ENCODE results near the gene AOPEP. TPM values are rescaled to one million over a fixed set of nuclear protein-coding genes. Genes with fewer than 3 reads are reported as not detected.

Gene AOPEP
- total RNA-seq, 2 experiments from 2014 or later = 8.9 to 9.5 TPM

GRCh38 chr9:94859226-94859625 lies 132.7 kb downstream of the AOPEP start:
- POLR2A ChIA-PET = no interaction called here
- CTCF ChIA-PET = no interaction called here
- H3K36me3 Mint-ChIP-seq (ENCODE audit: low read depth) = peaks cover 7% of the 10 kb centered on the region
- peaks cover 1% of the 10 kb centered on the region for H3K9me3 Mint-ChIP-seq (ENCODE audit: low read depth)
- H3K4me1 Mint-ChIP-seq = peaks cover 37% of the 10 kb centered on the region
- H3K27ac Mint-ChIP-seq = no peak overlapping the region
- DNase-seq = no peak
- no peak overlapping the region for H3K4me3 Mint-ChIP-seq
- ATAC-seq = no peak
- H3K27me3 Mint-ChIP-seq = peaks cover 3% of the 10 kb centered on the region
- intact Hi-C loops (cut with DNase I, micrococcal nuclease) = no loop called here

- intact Hi-C loops (cut with DNase I, micrococcal nuclease) = loop anchor here in 1 of 2 experiments (5.0 to 10.0 kb wide), 2 partner anchors 92 to 145 kb away; no protein-coding TSS in a partner anchor
- H3K36me3 Mint-ChIP-seq (ENCODE audit: low read depth) = peaks cover 7% of the 10 kb centered on the region
- peaks cover 1% of the 10 kb centered on the region for H3K9me3 Mint-ChIP-seq (ENCODE audit: low read depth)
- CTCF ChIA-PET = no interaction called here
- peak overlapping the region; percentile 62 for H3K27ac Mint-ChIP-seq
- POLR2A ChIA-PET = no interaction called here
- ATAC-seq (no peak), DNase-seq (no peak)
- H3K4me3 Mint-ChIP-seq = no peak overlapping the region
- peaks cover 3% of the 10 kb centered on the region for H3K27me3 Mint-ChIP-seq
- H3K4me1 Mint-ChIP-seq = peaks cover 37% of the 10 kb centered on the region
Measured at GRCh38 chr9:94859891-94860290, 133.4 kb downstream of the AOPEP start.

DNA sequence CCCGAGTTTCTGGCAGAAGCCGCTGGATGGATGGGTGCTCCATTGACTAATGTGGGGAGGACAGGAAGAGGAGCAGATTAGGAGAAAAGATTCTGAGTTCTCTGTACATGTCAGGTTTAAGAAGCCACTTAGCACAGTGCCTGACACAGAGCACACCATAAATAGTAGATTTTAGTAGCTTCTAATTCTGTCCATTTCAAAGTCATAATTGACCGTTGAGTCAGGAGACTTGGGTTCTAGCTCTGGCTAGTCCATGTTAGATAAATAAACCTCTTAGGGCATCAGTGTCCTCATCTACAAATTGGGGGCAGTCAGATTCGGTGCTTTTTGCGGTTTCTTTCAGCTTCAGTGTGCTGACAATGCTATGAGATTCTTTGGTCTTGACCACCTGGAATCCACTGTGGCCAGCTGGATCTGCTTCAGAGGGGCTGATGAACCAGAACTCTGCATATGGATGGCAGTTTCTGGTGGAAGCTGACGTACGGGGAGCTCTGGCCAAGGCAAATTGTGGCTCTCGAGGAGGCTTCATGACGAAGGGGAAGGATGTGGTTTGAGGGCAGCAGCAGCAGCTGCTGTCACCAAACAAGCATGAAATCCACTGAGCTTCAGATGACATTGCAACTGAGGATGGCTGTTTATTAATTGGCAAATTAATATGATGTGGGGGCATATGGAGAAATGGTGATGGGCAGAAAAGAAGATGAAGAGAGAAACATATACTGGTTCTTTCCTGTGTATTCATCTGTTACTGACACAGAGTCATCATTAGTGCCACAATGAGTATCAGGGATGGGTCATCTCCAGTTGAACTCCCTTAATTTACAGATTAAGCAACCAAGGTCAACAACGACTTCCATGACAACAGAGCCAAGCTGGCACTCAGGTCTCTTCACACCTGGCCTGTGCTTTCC lies 134.4 kb downstream of the AOPEP start:
- peaks cover 1% of the 10 kb centered on the region for H3K9me3 Mint-ChIP-seq (ENCODE audit: low read depth)
- H3K4me3 Mint-ChIP-seq = peak overlapping the region; percentile 6
- peak overlapping the region; percentile 66 for H3K27ac Mint-ChIP-seq
- peaks cover 7% of the 10 kb centered on the region for H3K36me3 Mint-ChIP-seq (ENCODE audit: low read depth)
- ATAC-seq (peak; percentile 90), DNase-seq (peak; percentile 80)
- intact Hi-C loops (cut with DNase I, micrococcal nuclease) = loop anchor here (1.0 to 10.0 kb wide), 4 partner anchors 10 to 144 kb away; no protein-coding TSS in a partner anchor
- CTCF ChIA-PET = interaction anchor here (0.6 to 1.1 kb wide), 3 partner anchors 80 to 179 kb away, joined by 3 to 5 read pairs (median 3); no protein-coding TSS in a partner anchor
- peaks cover 3% of the 10 kb centered on the region for H3K27me3 Mint-ChIP-seq
- H3K4me1 Mint-ChIP-seq = peaks cover 37% of the 10 kb centered on the region
- POLR2A ChIA-PET = interaction anchor here (1.0 kb wide), 1 partner anchor 10 kb away, joined by 4 read pairs; no protein-coding TSS in a partner anchor

DNA sequence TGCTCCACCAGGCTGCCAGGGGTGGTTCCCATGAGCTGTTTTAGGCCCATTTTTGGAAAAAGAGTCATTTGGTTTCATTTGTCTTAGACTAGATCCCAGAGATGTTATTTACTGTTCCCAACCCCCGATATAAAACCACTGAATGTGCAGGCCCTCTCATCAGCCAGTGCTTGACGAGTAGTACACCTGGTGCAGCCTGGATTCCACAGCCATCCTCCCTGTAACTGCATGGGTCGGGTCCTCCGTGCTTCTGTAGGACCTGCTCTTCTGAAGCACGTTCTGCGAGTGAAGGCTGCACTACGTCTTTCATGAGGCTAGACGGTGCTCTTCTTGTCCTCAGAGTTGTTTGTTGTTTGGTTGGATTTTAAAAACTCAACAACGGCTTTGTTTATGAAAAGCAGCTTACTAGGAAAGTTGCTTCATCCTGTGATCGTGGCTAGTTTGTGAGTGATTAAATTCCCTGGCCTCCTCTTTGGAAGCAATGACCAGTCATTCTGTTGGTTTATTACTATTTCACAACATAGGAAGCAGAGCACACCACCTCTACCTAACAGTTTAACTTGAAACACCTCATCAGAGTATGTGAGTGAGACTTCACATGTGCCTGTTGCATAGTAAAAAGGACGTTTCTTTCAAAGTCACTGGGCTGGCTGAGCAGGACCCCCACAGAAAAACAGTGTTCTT lies 135.2 kb downstream of the AOPEP start:
- peaks cover 7% of the 10 kb centered on the region for H3K36me3 Mint-ChIP-seq (ENCODE audit: low read depth)
- no peak overlapping the region for H3K4me3 Mint-ChIP-seq
- peaks cover 1% of the 10 kb centered on the region for H3K9me3 Mint-ChIP-seq (ENCODE audit: low read depth)
- peak overlapping the region; percentile 66 for H3K27ac Mint-ChIP-seq
- no peak for ATAC-seq
- peaks cover 37% of the 10 kb centered on the region for H3K4me1 Mint-ChIP-seq
- intact Hi-C loops (cut with DNase I, micrococcal nuclease) = loop anchor here (1.0 to 10.0 kb wide), 4 partner anchors 10 to 143 kb away; no protein-coding TSS in a partner anchor
- DNase-seq = no peak
- H3K27me3 Mint-ChIP-seq = peaks cover 3% of the 10 kb centered on the region
- POLR2A ChIA-PET = no interaction called here
- CTCF ChIA-PET = interaction anchor here (0.6 to 1.1 kb wide), 3 partner anchors 81 to 180 kb away, joined by 3 to 5 read pairs (median 3); no protein-coding TSS in a partner anchor

DNA sequence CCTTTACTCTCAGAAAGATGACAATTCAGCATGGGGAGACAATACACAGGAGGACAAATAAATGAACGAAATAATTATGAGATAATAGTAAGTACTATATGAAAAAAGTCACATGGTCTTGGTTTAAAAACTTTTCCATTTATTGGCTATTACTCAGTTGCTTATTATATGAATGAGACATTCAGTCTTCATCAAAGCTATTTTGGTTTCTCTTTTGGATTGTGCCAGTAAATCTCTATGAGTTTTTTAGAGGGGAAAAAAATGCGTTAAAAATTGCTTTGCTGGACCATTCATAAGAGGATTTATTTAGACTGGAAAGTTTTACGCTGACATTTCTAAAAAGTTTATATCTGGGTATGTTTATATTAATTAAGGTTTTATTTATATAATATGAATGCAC lies 137.7 kb downstream of the AOPEP start:
- H3K27me3 Mint-ChIP-seq = peaks cover 3% of the 10 kb centered on the region
- peaks cover 3% of the 10 kb centered on the region for H3K36me3 Mint-ChIP-seq (ENCODE audit: low read depth)
- peaks cover 38% of the 10 kb centered on the region for H3K4me1 Mint-ChIP-seq
- DNase-seq (no peak), ATAC-seq (no peak)
- no peaks in the 10 kb centered on the region for H3K9me3 Mint-ChIP-seq (ENCODE audit: low read depth)
- POLR2A ChIA-PET = no interaction called here
- no peak overlapping the region for H3K27ac Mint-ChIP-seq
- H3K4me3 Mint-ChIP-seq = no peak overlapping the region
- intact Hi-C loops (cut with DNase I, micrococcal nuclease) = loop anchor here in 1 of 2 experiments (5.0 to 10.0 kb wide), 2 partner anchors 88 to 141 kb away; no protein-coding TSS in a partner anchor
- CTCF ChIA-PET = no interaction called here

DNA sequence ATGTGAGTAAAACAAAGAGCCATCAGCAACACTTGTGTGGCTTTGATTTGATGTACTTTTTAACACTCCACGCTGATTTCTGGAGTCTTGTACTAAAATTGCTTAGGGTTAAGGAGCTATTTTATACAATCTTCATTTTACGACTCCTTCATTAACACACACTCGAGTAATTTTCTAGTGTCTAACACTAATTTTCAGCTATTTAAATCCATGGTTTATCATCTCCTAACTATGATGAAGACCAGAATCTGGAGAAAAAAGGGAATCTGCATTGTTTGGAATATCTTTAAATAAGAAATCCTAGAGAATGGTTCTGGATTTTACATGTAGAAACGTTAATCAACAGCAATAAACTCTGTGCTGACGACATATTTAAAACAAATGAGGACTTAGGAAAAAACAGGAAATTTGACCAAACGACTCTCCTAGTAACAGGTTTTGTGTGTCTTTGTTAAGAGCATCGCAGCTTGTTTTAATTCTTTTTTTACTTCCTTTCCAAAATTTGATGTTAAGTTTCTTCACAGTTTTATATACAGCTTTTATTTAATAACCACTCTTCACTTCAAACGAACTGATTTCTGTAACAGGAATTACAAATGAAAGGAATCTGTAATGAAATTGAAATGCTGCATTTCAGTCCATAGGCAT lies 138.5 kb downstream of the AOPEP start:
- Mint-ChIP-seq H3K4me1 (peaks cover 42% of the 10 kb centered on the region), H3K9me3 (ENCODE audit: low read depth) (no peaks in the 10 kb centered on the region), H3K27ac (no peak overlapping the region), H3K27me3 (peaks cover 3% of the 10 kb centered on the region), H3K36me3 (ENCODE audit: low read depth) (peaks cover 3% of the 10 kb centered on the region), H3K4me3 (no peak overlapping the region)
- intact Hi-C loops (cut with DNase I, micrococcal nuclease) = loop anchor here in 1 of 2 experiments (5.0 to 10.0 kb wide), 2 partner anchors 87 to 140 kb away; no protein-coding TSS in a partner anchor
- ChIA-PET POLR2A (no interaction called here), CTCF (no interaction called here)
- DNase-seq (no peak), ATAC-seq (no peak)

DNA sequence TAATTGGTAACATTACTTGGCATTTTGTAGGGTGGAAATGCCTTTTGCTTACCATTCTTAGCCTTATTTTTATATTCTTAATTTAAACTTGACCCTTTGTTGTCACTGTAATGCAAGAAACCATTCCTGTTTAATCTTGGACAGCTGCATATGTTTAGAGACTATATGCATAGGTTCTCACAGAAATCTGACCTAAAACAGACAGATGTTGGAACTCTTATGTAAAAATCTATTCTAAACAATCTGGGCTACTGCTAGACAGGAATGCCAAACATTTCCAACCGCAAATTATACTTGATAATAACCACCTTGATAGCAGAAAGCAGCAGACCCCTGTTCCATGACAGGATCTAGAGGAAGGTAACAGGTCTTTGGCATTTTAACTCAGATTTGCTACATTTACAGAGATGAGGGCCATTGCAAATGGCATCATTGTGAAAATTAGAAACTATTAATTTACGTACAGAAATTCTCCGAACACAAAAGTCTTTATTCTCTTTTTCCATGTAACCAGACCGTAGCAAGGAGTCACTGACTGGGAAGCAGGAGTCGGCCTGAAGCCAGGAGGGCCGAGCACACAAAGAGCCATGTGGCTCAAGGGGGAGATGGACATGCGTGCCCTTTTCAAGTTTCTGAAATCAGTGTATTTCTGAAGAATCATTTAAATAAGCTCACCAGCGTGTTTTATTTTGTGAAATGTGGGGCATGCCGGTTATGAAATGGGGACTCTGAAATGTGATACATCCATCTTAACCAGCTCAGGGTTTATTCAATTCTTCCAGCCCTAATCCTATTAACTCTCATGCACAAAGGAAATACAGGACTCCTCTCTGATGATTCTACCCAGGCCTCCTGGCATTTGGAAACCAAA lies 139.3 kb downstream of the AOPEP start:
- H3K4me1 Mint-ChIP-seq = peaks cover 42% of the 10 kb centered on the region
- intact Hi-C loops (cut with DNase I, micrococcal nuclease) = loop anchor here in 1 of 2 experiments (10.0 kb wide), 1 partner anchor 139 kb away; no protein-coding TSS in a partner anchor
- H3K36me3 Mint-ChIP-seq (ENCODE audit: low read depth) = peaks cover 3% of the 10 kb centered on the region
- H3K27me3 Mint-ChIP-seq = peaks cover 3% of the 10 kb centered on the region
- no peak overlapping the region for H3K4me3 Mint-ChIP-seq
- CTCF ChIA-PET = interaction anchor here (1.3 to 1.4 kb wide), 2 partner anchors 10 to 302 kb away, joined by 3 to 4 read pairs; no protein-coding TSS in a partner anchor
- POLR2A ChIA-PET = no interaction called here
- no peak overlapping the region for H3K27ac Mint-ChIP-seq
- no peak for DNase-seq
- no peak for ATAC-seq
- H3K9me3 Mint-ChIP-seq (ENCODE audit: low read depth) = no peaks in the 10 kb centered on the region

- Mint-ChIP-seq H3K27ac (no peak overlapping the region), H3K27me3 (peaks cover 3% of the 10 kb centered on the region), H3K4me1 (peaks cover 42% of the 10 kb centered on the region), H3K9me3 (ENCODE audit: low read depth) (no peaks in the 10 kb centered on the region), H3K4me3 (no peak overlapping the region), H3K36me3 (ENCODE audit: low read depth) (peaks cover 3% of the 10 kb centered on the region)
- no peak for DNase-seq
- no peak for ATAC-seq
- intact Hi-C loops (cut with DNase I, micrococcal nuclease) = loop anchor here in 1 of 2 experiments (10.0 kb wide), 1 partner anchor 138 kb away; no protein-coding TSS in a partner anchor
- ChIA-PET POLR2A (no interaction called here), CTCF (interaction anchor here (0.7 to 1.4 kb wide), 3 partner anchors 9 to 301 kb away, joined by 3 to 4 read pairs (median 3); no protein-coding TSS in a partner anchor)
Measured at GRCh38 chr9:94866770-94867169, 140.3 kb downstream of the AOPEP start.

DNA sequence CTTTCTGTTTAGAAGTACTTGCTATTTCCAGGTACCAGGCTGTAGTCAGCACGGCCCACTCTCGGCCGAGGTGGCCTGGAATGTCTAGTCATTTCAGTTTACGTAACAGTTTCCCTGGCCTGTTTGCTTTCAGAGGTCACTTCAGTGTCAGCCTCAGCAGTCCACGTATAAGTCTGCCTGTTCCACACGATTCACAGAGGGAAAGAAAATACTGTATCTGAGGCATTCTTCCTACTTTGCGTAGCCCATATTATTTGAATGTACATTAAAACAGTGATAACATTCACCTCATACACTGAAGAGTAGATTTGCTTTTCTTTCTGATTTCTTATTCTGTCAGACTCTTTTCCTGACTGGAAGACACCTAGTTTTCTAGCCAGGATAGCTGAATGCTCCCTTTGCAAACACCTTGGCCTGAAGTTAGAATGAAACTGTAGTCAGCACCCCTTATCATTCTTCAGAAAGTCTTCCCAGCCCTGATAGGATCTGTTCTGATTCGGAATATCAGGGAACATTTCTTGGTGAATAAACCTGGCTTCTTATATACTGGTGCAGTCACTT lies 140.9 kb downstream of the AOPEP start:
- H3K27ac Mint-ChIP-seq = no peak overlapping the region
- ChIA-PET CTCF (interaction anchor here (0.7 to 1.4 kb wide), 3 partner anchors 8 to 300 kb away, joined by 3 to 4 read pairs (median 3); no protein-coding TSS in a partner anchor), POLR2A (no interaction called here)
- DNase-seq (no peak), ATAC-seq (no peak)
- H3K36me3 Mint-ChIP-seq (ENCODE audit: low read depth) = peaks cover 3% of the 10 kb centered on the region
- H3K4me1 Mint-ChIP-seq = peaks cover 42% of the 10 kb centered on the region
- no peaks in the 10 kb centered on the region for H3K9me3 Mint-ChIP-seq (ENCODE audit: low read depth)
- peaks cover 3% of the 10 kb centered on the region for H3K27me3 Mint-ChIP-seq
- H3K4me3 Mint-ChIP-seq = no peak overlapping the region
- intact Hi-C loops (cut with DNase I, micrococcal nuclease) = loop anchor here in 1 of 2 experiments (10.0 kb wide), 1 partner anchor 137 kb away; no protein-coding TSS in a partner anchor

- DNase-seq (no peak), ATAC-seq (no peak)
- no peaks in the 10 kb centered on the region for H3K36me3 Mint-ChIP-seq (ENCODE audit: low read depth)
- ChIA-PET CTCF (no interaction called here), POLR2A (no interaction called here)
- peaks cover 39% of the 10 kb centered on the region for H3K4me1 Mint-ChIP-seq
- H3K27ac Mint-ChIP-seq = no peak overlapping the region
- H3K4me3 Mint-ChIP-seq = no peak overlapping the region
- no peaks in the 10 kb centered on the region for H3K27me3 Mint-ChIP-seq
- no peaks in the 10 kb centered on the region for H3K9me3 Mint-ChIP-seq (ENCODE audit: low read depth)
- intact Hi-C loops (cut with DNase I, micrococcal nuclease) = loop anchor here in 1 of 2 experiments (10.0 kb wide), 1 partner anchor 137 kb away; no protein-coding TSS in a partner anchor
Measured at GRCh38 chr9:94867842-94868312, 141.4 kb downstream of the AOPEP start.

Data from activated CD4-positive, alpha-beta T cell treated with anti-CD3 and anti-CD28 coated beads for 36 hours (primary cell).